GM19372 (cell line): ENCODE measurements around the gene RPP30.

ENCODE experiments used
- ATAC-seq: cut with Tn5 transposase; IDR thresholded peaks from one replicate; pipeline ENCODE4 v1.9.1; 2021; ENCODE audit warnings: mild to moderate bottlenecking, low read depth, moderate library complexity; ENCODE audit not compliant: unreplicated experiment

Gene RPP30

GRCh38 chr10:90915766-90916075 is 43.9 kb downstream of the RPP30 start:
- no peak for ATAC-seq

- ATAC-seq, result no peak
These were observed 44.8 kb downstream of the RPP30 start for GRCh38 chr10:90916392-90917237.

GRCh38 chr10:90917238-90917967 is 45.6 kb downstream of the RPP30 start:
- no peak for ATAC-seq

- no peak for ATAC-seq
These were observed 46.2 kb downstream of the RPP30 start for GRCh38 chr10:90917968-90918318.

- ATAC-seq, result no peak
These were observed 48.2 kb downstream of the RPP30 start for GRCh38 chr10:90919683-90920574.

- no peak for ATAC-seq
These were observed 49.4 kb downstream of the RPP30 start, which contains the start of gene ANKRD1 for GRCh38 chr10:90920986-90921666. Gene ANKRD1, minus strand, starts transcription at chr10:90921087. Its CDS starts 60 bp downstream, at chr10:90921027.

GRCh38 chr10:90921906-90922305 is 50.1 kb downstream of the RPP30 start:
- ATAC-seq, result no peak

- no peak for ATAC-seq
These were observed 51.4 kb downstream of the RPP30 start for GRCh38 chr10:90923111-90923731.

GRCh38 chr10:90924552-90924951 is 52.8 kb downstream of the RPP30 start:
- ATAC-seq, result no peak

GRCh38 chr10:90925079-90926029 is 53.6 kb downstream of the RPP30 start:
- ATAC-seq, result no peak

GRCh38 chr10:90927293-90927692 is 55.5 kb downstream of the RPP30 start:
- ATAC-seq, result no peak

GRCh38 chr10:90929179-90929578 is 57.4 kb downstream of the RPP30 start:
- ATAC-seq, result no peak

- ATAC-seq, result no peak
These were observed 58.5 kb downstream of the RPP30 start for GRCh38 chr10:90930070-90930837.

GRCh38 chr10:90930971-90931871 is 59.4 kb downstream of the RPP30 start:
- ATAC-seq, result no peak

GRCh38 chr10:90935581-90936275 is 64.0 kb downstream of the RPP30 start:
- ATAC-seq, result no peak

- no peak for ATAC-seq
These were observed 64.5 kb downstream of the RPP30 start for GRCh38 chr10:90936276-90936659.
